DMS 273 (cell line): ENCODE data around the gene ALPI.
"Not testable (repeated sequence)": the region's sequence is repeated elsewhere in the genome, so short reads cannot be mapped to it uniquely, and the experiment has no call there.

Experiments used
- DNase-seq: peaks from one replicate; lab custom pipeline; 2025; ENCODE audit not compliant: unreplicated experiment; lab: John Stamatoyannopoulos, UW

The ALPI gene

GRCh38 chr2:232441147-232441651, 14.8 kb upstream of the ALPI start:
- no peak for DNase-seq

GRCh38 chr2:232441922-232442321, 14.0 kb upstream of the ALPI start:
- DNase-seq = not testable (repeated sequence)

GRCh38 chr2:232442431-232442830, 13.5 kb upstream of the ALPI start:
- DNase-seq = not testable (repeated sequence)

GRCh38 chr2:232443047-232443446, 12.9 kb upstream of the ALPI start:
- DNase-seq = not testable (repeated sequence)

- not testable (repeated sequence) for DNase-seq
These were observed 12.1 kb upstream of the ALPI start for GRCh38 chr2:232443669-232444408.

- peak; percentile 82 for DNase-seq
These were observed 11.4 kb upstream of the ALPI start for GRCh38 chr2:232444409-232445148.

GRCh38 chr2:232445149-232445885, 10.6 kb upstream of the ALPI start:
- not testable (repeated sequence) for DNase-seq

GRCh38 chr2:232446266-232446777, 9.6 kb upstream of the ALPI start:
- DNase-seq = not testable (repeated sequence)

GRCh38 chr2:232447091-232447620, 8.8 kb upstream of the ALPI start:
- no peak for DNase-seq

- DNase-seq = no peak
These were observed 8.2 kb upstream of the ALPI start for GRCh38 chr2:232447638-232448303.

GRCh38 chr2:232448304-232448690, 7.7 kb upstream of the ALPI start:
- DNase-seq = no peak

- DNase-seq = peak; percentile 13
These were observed 6.0 kb upstream of the ALPI start for GRCh38 chr2:232449964-232450363.

GRCh38 chr2:232451645-232452044, 4.3 kb upstream of the ALPI start:
- DNase-seq = not testable (repeated sequence)

- no peak for DNase-seq
These were observed 1.3 kb upstream of the ALPI start for GRCh38 chr2:232454630-232455029.

- no peak for DNase-seq
These were observed 555 bp downstream of the ALPI start for GRCh38 chr2:232456296-232457120.

GRCh38 chr2:232457121-232458011, 1.4 kb downstream of the ALPI start:
- DNase-seq = no peak

GRCh38 chr2:232458051-232458660, 2.2 kb downstream of the ALPI start:
- no peak for DNase-seq
